ENCODE measurements around the gene TSPAN32.

Gene TSPAN32

DNA sequence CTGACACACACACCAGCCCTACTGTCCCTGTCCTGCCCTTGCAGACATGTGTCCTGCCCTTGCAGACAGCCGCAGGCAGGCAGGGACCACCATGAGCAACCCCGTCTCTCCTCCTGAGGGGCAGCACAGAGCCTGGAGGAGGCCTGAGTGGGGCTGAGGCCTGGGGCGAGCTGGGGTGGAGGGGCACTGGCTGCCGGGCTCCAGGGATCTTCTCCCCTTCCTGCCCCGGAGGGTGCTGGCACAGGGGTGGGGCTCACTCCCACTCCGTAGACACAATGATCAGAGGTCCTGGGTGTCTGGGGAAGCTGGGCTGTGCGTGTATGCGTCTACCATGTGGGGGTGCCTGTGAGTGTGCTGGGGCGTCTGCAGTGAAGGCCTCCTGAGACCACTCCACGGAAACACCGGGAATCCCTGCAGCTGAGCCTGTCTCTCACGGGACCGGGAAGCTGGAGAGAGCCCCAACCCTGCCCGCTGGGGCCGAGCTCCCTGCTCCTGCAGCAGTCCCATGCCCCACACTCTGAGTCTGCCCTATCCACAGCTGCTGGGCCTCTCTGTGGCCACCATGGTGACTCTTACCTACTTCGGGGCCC, 588 bp downstream of the TSPAN32 start:
- TF ChIP-seq, protein P1, sequence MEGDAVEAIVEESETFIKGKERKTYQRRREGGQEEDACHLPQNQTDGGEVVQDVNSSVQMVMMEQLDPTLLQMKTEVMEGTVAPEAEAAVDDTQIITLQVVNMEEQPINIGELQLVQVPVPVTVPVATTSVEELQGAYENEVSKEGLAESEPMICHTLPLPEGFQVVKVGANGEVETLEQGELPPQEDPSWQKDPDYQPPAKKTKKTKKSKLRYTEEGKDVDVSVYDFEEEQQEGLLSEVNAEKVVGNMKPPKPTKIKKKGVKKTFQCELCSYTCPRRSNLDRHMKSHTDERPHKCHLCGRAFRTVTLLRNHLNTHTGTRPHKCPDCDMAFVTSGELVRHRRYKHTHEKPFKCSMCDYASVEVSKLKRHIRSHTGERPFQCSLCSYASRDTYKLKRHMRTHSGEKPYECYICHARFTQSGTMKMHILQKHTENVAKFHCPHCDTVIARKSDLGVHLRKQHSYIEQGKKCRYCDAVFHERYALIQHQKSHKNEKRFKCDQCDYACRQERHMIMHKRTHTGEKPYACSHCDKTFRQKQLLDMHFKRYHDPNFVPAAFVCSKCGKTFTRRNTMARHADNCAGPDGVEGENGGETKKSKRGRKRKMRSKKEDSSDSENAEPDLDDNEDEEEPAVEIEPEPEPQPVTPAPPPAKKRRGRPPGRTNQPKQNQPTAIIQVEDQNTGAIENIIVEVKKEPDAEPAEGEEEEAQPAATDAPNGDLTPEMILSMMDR (IDR thresholded peaks at IDR 0.05; ENCODE audit: insufficient read depth, low read depth, low read length, missing control alignments) = no peak
- no peak for DNase-seq (ENCODE audit: low read depth)
- H3K4me3 ChIP-seq (ENCODE audit: low read length) = no peak overlapping the region

DNA sequence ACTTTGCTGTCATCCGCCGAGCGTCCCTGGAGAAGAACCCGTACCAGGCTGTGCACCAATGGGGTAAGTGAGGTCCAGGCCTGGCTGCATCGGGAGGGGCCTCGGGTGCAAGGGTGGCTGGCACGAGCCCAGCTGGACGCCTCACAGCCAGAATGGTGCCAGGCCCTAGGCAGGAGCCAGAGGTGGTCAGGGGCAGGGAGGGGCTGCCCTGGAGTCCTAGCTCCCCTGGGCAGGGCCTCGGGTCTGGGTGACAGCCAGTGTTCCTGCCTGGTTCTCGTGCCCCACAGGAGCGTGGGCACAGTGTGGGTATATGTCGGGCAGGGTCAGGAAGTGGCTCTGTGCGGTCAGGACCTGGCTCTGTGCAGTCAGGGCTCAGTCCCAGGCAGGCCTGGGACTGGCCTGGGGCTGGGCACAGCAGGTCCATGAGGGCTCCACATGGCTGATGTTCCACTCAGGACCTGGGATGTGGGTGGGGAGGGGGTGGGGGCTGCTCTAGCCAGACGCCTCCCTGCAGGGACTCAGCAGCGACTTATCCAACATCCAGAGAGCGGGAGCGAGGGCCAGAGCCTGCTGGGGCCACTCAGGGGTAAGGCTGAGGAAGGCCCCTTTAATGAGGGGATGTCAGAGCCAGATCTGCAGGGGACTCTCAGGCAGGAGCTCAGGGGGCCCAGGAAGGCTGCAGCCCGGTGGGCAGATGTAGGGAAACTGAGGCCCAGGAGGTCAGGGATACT, 1.2 kb downstream of the TSPAN32 start:
- TF ChIP-seq, protein P1 (IDR thresholded peaks at IDR 0.05; ENCODE audit: insufficient read depth, low read depth, low read length, missing control alignments) = no peak
- no peak overlapping the region for H3K4me3 ChIP-seq (ENCODE audit: low read length)
- DNase-seq (ENCODE audit: low read depth) = no peak

DNA sequence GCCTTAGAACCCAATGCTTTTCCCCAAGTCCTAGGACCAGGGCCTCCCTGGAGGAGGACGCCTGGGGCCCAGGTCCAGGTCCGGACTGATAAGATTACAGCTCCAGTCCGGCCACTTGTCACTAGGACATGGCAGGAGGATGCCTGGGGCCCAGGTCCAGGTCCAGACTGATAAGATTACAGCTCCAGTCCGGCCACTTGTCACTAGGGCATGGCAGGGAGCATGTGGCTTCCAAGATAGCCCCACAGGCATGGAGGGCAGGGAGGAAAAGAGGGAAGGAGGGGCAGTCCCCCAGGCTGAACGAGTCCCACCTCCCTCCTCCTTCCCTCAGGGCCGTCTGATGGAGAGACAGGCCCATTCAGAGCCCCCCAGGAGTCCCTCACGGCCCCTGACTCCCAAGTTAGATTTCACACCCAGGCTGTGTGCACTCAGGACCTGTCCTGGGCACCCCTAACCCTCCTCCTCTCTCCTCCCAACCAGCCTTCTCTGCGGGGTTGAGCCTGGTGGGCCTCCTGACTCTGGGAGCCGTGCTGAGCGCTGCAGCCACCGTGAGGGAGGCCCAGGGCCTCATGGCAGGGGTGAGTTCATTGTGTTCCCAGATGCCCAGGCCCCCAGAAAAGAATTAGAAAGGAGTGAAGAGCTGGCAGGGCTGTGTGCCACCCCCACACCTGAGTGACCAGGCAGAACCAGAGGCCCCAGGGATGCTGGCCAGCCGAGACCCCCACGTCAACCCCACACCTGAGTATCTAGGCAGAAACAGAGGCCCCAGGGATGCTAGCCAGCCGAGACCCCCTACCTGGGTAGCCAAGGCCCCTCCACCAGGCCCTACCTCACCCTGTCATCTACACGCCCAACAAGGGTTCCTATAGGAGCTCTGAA, 2.1 kb downstream of the TSPAN32 start:
- TF ChIP-seq, protein P1 (IDR thresholded peaks at IDR 0.05; ENCODE audit: insufficient read depth, low read depth, low read length, missing control alignments) = no peak
- H3K4me3 ChIP-seq (ENCODE audit: low read length) = no peak overlapping the region

DNA sequence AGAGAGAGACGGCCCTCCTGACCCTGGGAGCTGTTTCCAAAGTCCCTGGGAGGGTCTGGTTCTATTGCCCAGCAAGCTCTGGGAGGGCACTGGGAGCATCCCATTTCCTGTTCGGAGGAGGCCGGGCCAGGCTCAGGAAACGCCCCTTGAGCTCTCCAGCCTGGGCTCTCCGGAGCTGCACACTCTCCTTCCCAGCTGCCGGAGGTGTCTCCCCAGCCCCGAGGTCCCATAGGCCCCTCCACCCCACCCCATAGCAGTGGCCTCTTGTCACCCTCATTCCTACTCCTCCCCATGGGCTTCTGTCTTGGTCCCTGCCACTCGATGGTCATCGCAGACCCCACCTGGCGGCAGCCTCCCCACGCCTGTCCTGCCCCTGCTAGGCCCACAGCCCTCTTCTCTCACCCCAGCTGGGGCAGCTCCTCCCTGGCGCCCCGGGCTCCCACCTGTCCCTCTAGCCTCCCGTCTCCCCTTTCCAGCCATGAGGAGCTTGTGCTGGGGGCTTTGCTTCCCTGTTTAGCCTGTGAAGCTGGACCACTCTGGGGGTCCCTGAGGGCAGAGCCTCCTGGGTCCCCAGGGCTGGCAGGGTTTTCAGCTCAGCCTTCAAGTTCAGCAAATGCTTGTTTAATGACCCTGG, 2.8 kb downstream of the TSPAN32 start:
- TF ChIP-seq, protein P1 (IDR thresholded peaks at IDR 0.05; ENCODE audit: insufficient read depth, low read depth, low read length, missing control alignments) = no peak
- H3K4me3 ChIP-seq (ENCODE audit: low read length) = no peak overlapping the region
- no peak for DNase-seq (ENCODE audit: low read depth)

More for the DNA sequence above, 2.1 kb downstream of the TSPAN32 start:
- no peak for DNase-seq (ENCODE audit: low read depth)

DNA sequence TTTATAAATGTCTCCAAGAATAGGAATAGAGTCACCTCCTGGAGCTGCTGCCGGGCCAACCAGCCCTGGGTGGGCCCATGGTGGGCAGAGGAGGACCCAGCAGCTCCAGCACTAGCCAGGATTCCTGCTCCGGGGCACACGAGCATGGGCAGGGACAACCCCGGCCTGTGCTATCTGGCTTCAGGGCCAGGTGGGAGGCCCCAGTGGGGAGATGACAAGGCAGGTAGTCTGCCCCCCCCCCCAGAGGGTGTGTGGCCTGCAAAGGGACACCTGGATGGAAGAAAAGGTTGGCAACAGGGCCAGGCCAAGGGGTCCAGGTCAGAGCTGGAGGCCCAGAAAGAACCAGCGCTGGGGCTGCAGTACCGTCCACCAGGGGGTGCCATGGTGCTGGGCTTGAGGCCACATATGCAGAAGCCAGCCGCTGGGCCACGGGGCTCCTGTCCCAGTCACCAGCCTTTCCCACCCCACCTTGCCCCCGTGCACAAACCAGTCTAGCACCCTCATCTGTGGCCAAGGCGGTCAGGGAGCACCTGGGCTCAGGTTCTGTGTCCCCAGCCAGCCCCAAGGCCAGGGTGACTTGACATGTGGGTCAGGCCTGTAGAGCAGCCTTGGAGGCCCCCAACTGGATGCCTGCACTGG, 3.4 kb downstream of the TSPAN32 start:
- H3K4me3 ChIP-seq (ENCODE audit: low read length) = no peak overlapping the region
- DNase-seq (ENCODE audit: low read depth) = peak; percentile 68
- TF ChIP-seq, protein P1 (IDR thresholded peaks at IDR 0.05; ENCODE audit: insufficient read depth, low read depth, low read length, missing control alignments) = peak; percentile 82

DNA sequence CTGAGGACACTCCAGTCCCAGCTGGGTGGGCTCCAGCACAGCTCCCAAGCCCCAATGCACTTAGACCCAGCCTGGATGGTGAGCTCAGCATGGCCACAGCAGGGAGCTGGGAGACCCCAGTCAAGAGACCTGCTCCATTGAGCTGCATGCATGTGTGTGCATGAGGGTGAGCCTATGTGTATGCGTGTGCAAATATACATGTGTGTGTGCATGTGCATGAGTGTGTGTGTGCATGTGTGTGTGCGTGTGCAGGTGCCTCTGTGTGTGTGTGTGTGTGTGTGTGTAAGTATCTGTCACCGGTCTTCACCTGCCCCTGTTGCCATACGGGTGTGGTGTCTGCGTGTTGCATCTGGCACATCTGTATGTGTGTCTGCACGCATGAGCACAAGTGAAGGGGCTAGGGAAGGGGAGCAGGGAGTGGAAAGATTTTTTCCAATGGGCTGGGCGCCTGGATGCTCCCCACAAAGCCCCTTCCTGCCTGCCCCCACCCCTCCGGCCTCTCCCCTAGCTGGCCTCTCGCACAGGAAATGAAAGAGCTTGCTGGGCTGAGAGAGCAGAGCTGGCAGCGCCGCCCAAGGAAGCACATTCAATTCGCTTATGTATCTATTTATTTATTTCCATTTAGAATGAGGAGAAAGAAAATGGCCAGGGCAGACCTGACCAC, 4.1 kb downstream of the TSPAN32 start:
- DNase-seq (ENCODE audit: low read depth) = no peak
- TF ChIP-seq, protein P1 (IDR thresholded peaks at IDR 0.05; ENCODE audit: insufficient read depth, low read depth, low read length, missing control alignments) = no peak
- H3K4me3 ChIP-seq (ENCODE audit: low read length) = no peak overlapping the region

All from epithelial cell of esophagus (primary cell).